Endothelial cell of hepatic sinusoid (primary cell): Measurements from ENCODE around the gene CNTNAP4.

Experiments used
- in situ Hi-C: cut with HindIII; loops from 2 replicates; pipeline ENCODE4 v1.10.0; 2017; ENCODE audit warnings: low sequenced_read_pairs

CNTNAP4 gene

GRCh38 chr16:76484020-76484419, 206.8 kb downstream of the CNTNAP4 start:
- in situ Hi-C loops: no loop called here

GRCh38 chr16:76486740-76487139, 209.5 kb downstream of the CNTNAP4 start:
- in situ Hi-C loops: no loop called here

- in situ Hi-C loops: no loop called here
Measured at GRCh38 chr16:76487411-76488064, 210.3 kb downstream of the CNTNAP4 start.

GRCh38 chr16:76488065-76488417, 210.8 kb downstream of the CNTNAP4 start:
- in situ Hi-C loops: no loop called here

GRCh38 chr16:76490036-76490639, 212.9 kb downstream of the CNTNAP4 start:
- in situ Hi-C loops: no loop called here

- in situ Hi-C loops: no loop called here
Measured at GRCh38 chr16:76500006-76500405, 222.8 kb downstream of the CNTNAP4 start.

GRCh38 chr16:76502063-76502462, 224.9 kb downstream of the CNTNAP4 start:
- in situ Hi-C loops: no loop called here

GRCh38 chr16:76502555-76502954, 225.4 kb downstream of the CNTNAP4 start:
- in situ Hi-C loops: no loop called here

GRCh38 chr16:76503091-76503490, 225.9 kb downstream of the CNTNAP4 start:
- in situ Hi-C loops: no loop called here

- in situ Hi-C loops: no loop called here
Measured at GRCh38 chr16:76511203-76511602, 234.0 kb downstream of the CNTNAP4 start.

GRCh38 chr16:76518781-76519180, 241.6 kb downstream of the CNTNAP4 start:
- in situ Hi-C loops: loop anchor here (5.0 kb wide), 1 partner anchor 51 kb away; no protein-coding TSS in a partner anchor

- in situ Hi-C loops: no loop called here
Measured at GRCh38 chr16:76524356-76524755, 247.2 kb downstream of the CNTNAP4 start.

- in situ Hi-C loops: no loop called here
Measured at GRCh38 chr16:76524769-76525168, 247.6 kb downstream of the CNTNAP4 start.

- in situ Hi-C loops: no loop called here
Measured at GRCh38 chr16:76527244-76527643, 250.0 kb downstream of the CNTNAP4 start.

- in situ Hi-C loops: no loop called here
Measured at GRCh38 chr16:76529120-76529519, 251.9 kb downstream of the CNTNAP4 start.

GRCh38 chr16:76531236-76531635, 254.0 kb downstream of the CNTNAP4 start:
- in situ Hi-C loops: no loop called here

GRCh38 chr16:76532188-76532973, 255.2 kb downstream of the CNTNAP4 start:
- in situ Hi-C loops: no loop called here

GRCh38 chr16:76539609-76540008, 262.4 kb downstream of the CNTNAP4 start:
- in situ Hi-C loops: no loop called here

- in situ Hi-C loops: no loop called here
Measured at GRCh38 chr16:76541070-76541469, 263.9 kb downstream of the CNTNAP4 start.

- in situ Hi-C loops: no loop called here
Measured at GRCh38 chr16:76565542-76565941, 288.3 kb downstream of the CNTNAP4 start.

GRCh38 chr16:76571755-76572154, 294.6 kb downstream of the CNTNAP4 start:
- in situ Hi-C loops: no loop called here

GRCh38 chr16:76573281-76573680, 296.1 kb downstream of the CNTNAP4 start:
- in situ Hi-C loops: no loop called here
